Right lobe of liver (tissue), 6 donors: ENCODE data around the gene WDR89. TPM values are rescaled to one million over a fixed set of nuclear protein-coding genes. Genes with fewer than 3 reads are reported as not detected.
A peak's percentile ranks its signal among the peaks of the same experiment; 100 is the strongest.

Experiments used
- ATAC-seq, 4 donors: fragments of 200-7000 bp; cut with Tn5 transposase; one replicate each; pipeline ENCODE4 v1.9.1; 2020; ENCODE audit warnings: mild to moderate bottlenecking in 4 of 4, moderate library complexity in 4 of 4
- DNase-seq, 3 donors: peaks; one replicate each; pipeline ENCODE4 v3.0.0-alpha.2; 2020
- H3K27ac ChIP-seq, 3 donors: fragments of 200-600 bp; one replicate each; pipeline ENCODE4 v1.8.0; 2022
- H3K27me3 ChIP-seq, 2 donors: fragments of 200-600 bp; one replicate each; pipeline ENCODE4 v1.8.0; 2022
- H3K36me3 ChIP-seq, 4 donors: fragments of 200-600 bp; sonication (generic) in 1 of 4; one replicate each; pipeline versions ENCODE4 v1.5.1 to v1.8.0; 2017 to 2022; ENCODE audit warnings: control low read depth in 1 of 4
- H3K4me1 ChIP-seq, 4 donors: fragments of 200-600 bp; sonication (generic) in 1 of 4; one replicate each; pipeline versions ENCODE4 v1.5.1 to v1.8.0; 2017 to 2022; ENCODE audit warnings: control low read depth in 1 of 4
- H3K4me3 ChIP-seq, 3 donors: fragments of 200-600 bp; one replicate each; pipeline ENCODE4 v1.8.0; 2022
- H3K9me3 ChIP-seq, 4 donors: fragments of 200-600 bp; sonication (generic) in 1 of 4; one replicate each; pipeline versions ENCODE4 v1.5.1 to v1.8.0; 2017 to 2022; ENCODE audit warnings: control low read depth in 1 of 4
- CTCF ChIP-seq, 4 donors: fragments of 200-600 bp in 3 of 4; fragments of 450-650 bp in 1 of 4; IDR thresholded peaks; one replicate each; pipeline versions ENCODE4 v1.5.1 to v1.8.0; 2016 to 2022; ENCODE audit warnings: antibody characterized with exemption in 4 of 4, mild to moderate bottlenecking in 2 of 4
- POLR2A ChIP-seq: fragments of 450-650 bp; IDR thresholded peaks from one replicate; pipeline ENCODE4 v1.6.1; 2017; ENCODE audit warnings: antibody characterized with exemption, mild to moderate bottlenecking
- WGBS: methylation state at CpG from one replicate; pipeline ENCODE4 v1.1.6; 2018; ENCODE audit warnings: low coverage, low lambda C conversion rate; ENCODE audit not compliant: insufficient coverage; ENCODE audit errors: missing lambda C conversion rate; 5-methylcytosine and 5-hydroxymethylcytosine counted together
- intact Hi-C, 2 donors: fragments of 100-400 bp; cut with DNase I; formaldehyde crosslinking; loops; one replicate each; pipeline versions ENCODE4 v1.11.2 to v1.14.1; 2022
- total RNA-seq, 6 experiments: library from RNA; depleted of rRNA in 2 of 6; stranded (reverse); fragments of >200 nt in 2 of 6; fragmentation: NEBNext Ultra II Directional in 3 of 6; extraction: Animal tissue kit (Norgen Biotek cat#: 25700) in 3 of 6; gene quantifications; one replicate each; pipeline versions ENCODE4 v1.1.0 to v1.2.4, GENCODE V29; 2016 to 2023
- donor health status: DM: no; HTN: yes; CAD: no.
- donor health status: DM: no; HTN: no; CAD: no.
- donor health status: DM: no; HTN: no; CAD: no.
- donor health status: DM: no; HTN: yes; CAD: no.
- donor health status: DM: no; HTN: yes; CAD: no.

Gene WDR89
- total RNA-seq, 6 experiments from 2014 or later: 3.3 to 7.9 (median 5.8) TPM

- no peak overlapping the region for H3K27ac ChIP-seq
- no peaks in the 10 kb centered on the region for H3K36me3 ChIP-seq
- WGBS: 59% methylated on average over 4 of the region's 4 CpGs
- H3K27me3 ChIP-seq: no peaks in the 10 kb centered on the region
- TF ChIP-seq CTCF (IDR thresholded peaks at IDR 0.05): no peak
- TF ChIP-seq POLR2A: no peak
- intact Hi-C loops: no loop called here
- H3K4me3 ChIP-seq: no peak overlapping the region
- H3K4me1 ChIP-seq: no peaks in the 10 kb centered on the region
- ATAC-seq (peak in 2 of 4 donors; percentile 53 to 70), DNase-seq (no peak)
- no peaks in the 10 kb centered on the region for H3K9me3 ChIP-seq
These were observed 26.9 kb downstream of the WDR89 start for GRCh38 chr14:63614679-63615363.

- Histone ChIP-seq H3K4me3 (no peak overlapping the region), H3K9me3 (no peaks in the 10 kb centered on the region), H3K36me3 (no peaks in the 10 kb centered on the region), H3K27ac (no peak overlapping the region), H3K4me1 (no peaks in the 10 kb centered on the region), H3K27me3 (no peaks in the 10 kb centered on the region)
- intact Hi-C loops: no loop called here
- DNase-seq (no peak), ATAC-seq (no peak)
- TF ChIP-seq POLR2A (no peak), CTCF (IDR thresholded peaks at IDR 0.05) (no peak)
- WGBS: 74% methylated on average over 5 of the region's 7 CpGs
These were observed 30.6 kb downstream of the WDR89 start for GRCh38 chr14:63611078-63611477.

GRCh38 chr14:63605041-63605532 is 36.6 kb downstream of the WDR89 start:
- Histone ChIP-seq H3K4me1 (no peaks in the 10 kb centered on the region), H3K9me3 (no peaks in the 10 kb centered on the region), H3K27me3 (no peaks in the 10 kb centered on the region), H3K4me3 (no peak overlapping the region), H3K27ac (no peak overlapping the region), H3K36me3 (no peaks in the 10 kb centered on the region)
- intact Hi-C loops: no loop called here
- 96% methylated on average over 4 of the region's 10 CpGs for WGBS
- TF ChIP-seq CTCF (IDR thresholded peaks at IDR 0.05) (no peak), POLR2A (no peak)
- DNase-seq (no peak), ATAC-seq (no peak)

- DNase-seq (no peak), ATAC-seq (no peak)
- no peaks in the 10 kb centered on the region for H3K9me3 ChIP-seq
- 96% methylated on average over 3 of the region's 5 CpGs for WGBS
- H3K4me1 ChIP-seq: no peaks in the 10 kb centered on the region
- intact Hi-C loops: no loop called here
- TF ChIP-seq CTCF (IDR thresholded peaks at IDR 0.05) (no peak), POLR2A (no peak)
- peaks cover 0 to 4% (median under 1%) of the 10 kb centered on the region in 4 donors for H3K36me3 ChIP-seq
- no peak overlapping the region for H3K4me3 ChIP-seq
- no peak overlapping the region for H3K27ac ChIP-seq
- H3K27me3 ChIP-seq: no peaks in the 10 kb centered on the region
These were observed 37.0 kb downstream of the WDR89 start for GRCh38 chr14:63604626-63605025.
